ENCODE measurements around the gene ESYT1. TPM values are rescaled to one million over a fixed set of nuclear protein-coding genes. Genes with fewer than 3 reads are reported as not detected.

Gene ESYT1
- total and polyA plus RNA-seq, 2 experiments from 2014 or later: 108 to 216 TPM

- peaks cover 19% of the 10 kb centered on the region for H3K4me1 ChIP-seq (ENCODE audit: insufficient read depth)
- no peak overlapping the region for H3K9ac ChIP-seq
- H3K9me2 ChIP-seq (ENCODE audit: insufficient read depth): no peaks in the 10 kb centered on the region
- DNase-seq: no peak
- no peak for TF ChIP-seq EZH2phosphoT487 (IDR thresholded peaks at IDR 0.05; ENCODE audit: insufficient read depth, low read depth)
- TF ChIP-seq EZH2 (IDR thresholded peaks at IDR 0.05; ENCODE audit: insufficient read depth, poor library complexity, severe bottlenecking): no peak
- H3K4me2 ChIP-seq (ENCODE audit: unreplicated experiment): no peak overlapping the region
- H3K27me3 ChIP-seq (replicated peaks; ENCODE audit: insufficient read depth): no peaks in the 10 kb centered on the region
- peaks cover 14% of the 10 kb centered on the region for H3F3A ChIP-seq (ENCODE audit: insufficient read depth)
- no peak overlapping the region for H3K4me3 ChIP-seq
- H3K36me3 ChIP-seq (ENCODE audit: low read depth): peaks cover 22% of the 10 kb centered on the region
- no peaks in the 10 kb centered on the region for H4K20me1 ChIP-seq (ENCODE audit: insufficient read depth)
- 81 to 86% methylated on average over 4 of the region's 4 CpGs for WGBS, 2 experiments (ENCODE audit: low coverage in 1 of 2, low lambda C conversion rate in 2 of 2, missing lambda C conversion rate in 2 of 2)
- H2AFZ ChIP-seq: no peak overlapping the region
- in situ Hi-C loops (cut with MboI): no loop called here
- no peak overlapping the region for H3K27ac ChIP-seq
- H3K79me2 ChIP-seq (ENCODE audit: insufficient read depth): peaks cover 59% of the 10 kb centered on the region
- H3K9me3 ChIP-seq (ENCODE audit: low read depth): no peaks in the 10 kb centered on the region
Observed at GRCh38 chr12:56130876-56131275, 2.8 kb downstream of the ESYT1 start.

GRCh38 chr12:56134897-56135296 is 6.8 kb downstream of the ESYT1 start:
- Histone ChIP-seq H3K27ac (no peak overlapping the region), H3K4me2 (ENCODE audit: unreplicated experiment) (no peak overlapping the region), H2AFZ (no peak overlapping the region), H4K20me1 (ENCODE audit: insufficient read depth) (no peaks in the 10 kb centered on the region), H3K79me2 (ENCODE audit: insufficient read depth) (peaks cover 30% of the 10 kb centered on the region), H3K9me3 (ENCODE audit: low read depth) (no peaks in the 10 kb centered on the region), H3K4me3 (no peak overlapping the region), H3K4me1 (ENCODE audit: insufficient read depth) (no peaks in the 10 kb centered on the region), H3K27me3 (replicated peaks; ENCODE audit: insufficient read depth) (no peaks in the 10 kb centered on the region), H3K9ac (no peak overlapping the region), H3F3A (ENCODE audit: insufficient read depth) (no peaks in the 10 kb centered on the region), H3K36me3 (ENCODE audit: low read depth) (peaks cover 42% of the 10 kb centered on the region), H3K9me2 (ENCODE audit: insufficient read depth) (no peaks in the 10 kb centered on the region)
- 94 to 95% methylated on average over 6 of the region's 6 CpGs for WGBS, 2 experiments (ENCODE audit: low coverage in 1 of 2, low lambda C conversion rate in 2 of 2, missing lambda C conversion rate in 2 of 2)
- TF ChIP-seq EZH2 (IDR thresholded peaks at IDR 0.05; ENCODE audit: insufficient read depth, poor library complexity, severe bottlenecking) (no peak), EZH2phosphoT487 (IDR thresholded peaks at IDR 0.05; ENCODE audit: insufficient read depth, low read depth) (no peak)
- in situ Hi-C loops (cut with MboI): no loop called here
- DNase-seq: no peak

DNA sequence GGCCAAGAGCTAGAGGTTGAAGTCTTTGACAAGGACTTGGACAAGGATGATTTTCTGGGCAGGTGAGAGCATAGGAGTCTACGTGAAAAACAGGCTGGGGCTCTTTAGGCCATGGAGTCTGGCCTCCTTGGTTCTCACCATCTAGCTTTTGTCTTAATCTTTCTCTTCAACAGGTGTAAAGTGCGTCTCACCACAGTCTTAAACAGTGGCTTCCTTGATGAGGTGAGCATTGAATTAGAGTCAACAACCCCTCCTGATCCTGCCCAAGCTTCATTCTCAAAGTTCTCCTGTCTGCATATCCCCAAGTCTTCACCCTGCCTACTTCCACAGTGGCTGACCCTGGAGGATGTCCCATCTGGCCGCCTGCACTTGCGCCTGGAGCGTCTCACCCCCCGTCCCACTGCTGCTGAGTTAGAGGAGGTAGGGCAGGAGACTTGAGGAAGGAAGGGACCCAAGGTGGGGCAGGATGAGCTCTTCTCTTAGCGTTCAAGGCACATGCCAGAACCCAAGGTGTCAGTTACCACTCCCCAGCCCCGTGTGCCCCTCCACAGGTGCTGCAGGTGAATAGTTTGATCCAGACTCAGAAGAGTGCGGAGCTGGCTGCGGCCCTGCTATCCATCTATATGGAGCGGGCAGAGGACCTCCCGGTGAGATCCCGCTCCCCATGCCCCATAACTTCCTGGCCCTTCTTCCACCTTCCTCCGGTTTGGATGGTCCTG is 9.9 kb downstream of the ESYT1 start:
- no peak overlapping the region for H3K27ac ChIP-seq
- no peaks in the 10 kb centered on the region for H3K27me3 ChIP-seq (replicated peaks; ENCODE audit: insufficient read depth)
- no peak overlapping the region for H3K4me3 ChIP-seq
- no peaks in the 10 kb centered on the region for H3K4me1 ChIP-seq (ENCODE audit: insufficient read depth)
- 0 out of 2 replicates have a peak, but pooled peaks cover 4% of the 10 kb centered on the region for H3K79me2 ChIP-seq (ENCODE audit: insufficient read depth)
- no peak for DNase-seq
- H3F3A ChIP-seq (ENCODE audit: insufficient read depth): peaks cover 9% of the 10 kb centered on the region; the same call in 1 of the 2 replicates
- TF ChIP-seq EZH2 (IDR thresholded peaks at IDR 0.05; ENCODE audit: insufficient read depth, poor library complexity, severe bottlenecking) (no peak), EZH2phosphoT487 (IDR thresholded peaks at IDR 0.05; ENCODE audit: insufficient read depth, low read depth) (no peak)
- H2AFZ ChIP-seq: no peak overlapping the region
- 95 to 96% methylated on average over 14 of the region's 14 CpGs for WGBS, 2 experiments (ENCODE audit: low coverage in 1 of 2, low lambda C conversion rate in 2 of 2, missing lambda C conversion rate in 2 of 2)
- no peaks in the 10 kb centered on the region for H4K20me1 ChIP-seq (ENCODE audit: insufficient read depth)
- no peak overlapping the region for H3K4me2 ChIP-seq (ENCODE audit: unreplicated experiment)
- no peaks in the 10 kb centered on the region for H3K9me2 ChIP-seq (ENCODE audit: insufficient read depth)
- no peak overlapping the region for H3K9ac ChIP-seq
- in situ Hi-C loops (cut with MboI): no loop called here
- H3K9me3 ChIP-seq (ENCODE audit: low read depth): no peaks in the 10 kb centered on the region
- H3K36me3 ChIP-seq (ENCODE audit: low read depth): peaks cover 42% of the 10 kb centered on the region

GRCh38 chr12:56141946-56142784 is 14.1 kb downstream of the ESYT1 start:
- no peak overlapping the region for H2AFZ ChIP-seq
- H3K79me2 ChIP-seq (ENCODE audit: insufficient read depth): no peaks in the 10 kb centered on the region
- 86 to 91% methylated on average over 19 of the region's 19 CpGs for WGBS, 2 experiments (ENCODE audit: low coverage in 1 of 2, low lambda C conversion rate in 2 of 2, missing lambda C conversion rate in 2 of 2)
- no peak for DNase-seq
- H3K4me2 ChIP-seq (ENCODE audit: unreplicated experiment): no peak overlapping the region
- no peaks in the 10 kb centered on the region for H3K27me3 ChIP-seq (replicated peaks; ENCODE audit: insufficient read depth)
- H4K20me1 ChIP-seq (ENCODE audit: insufficient read depth): no peaks in the 10 kb centered on the region
- no peak overlapping the region for H3K9ac ChIP-seq
- no peak overlapping the region for H3K27ac ChIP-seq
- in situ Hi-C loops (cut with MboI): no loop called here
- H3K9me3 ChIP-seq (ENCODE audit: low read depth): no peaks in the 10 kb centered on the region
- H3K9me2 ChIP-seq (ENCODE audit: insufficient read depth): no peaks in the 10 kb centered on the region
- peaks cover 50% of the 10 kb centered on the region; the same call in 1 of the 2 replicates for H3K36me3 ChIP-seq (ENCODE audit: low read depth)
- no peaks in the 10 kb centered on the region for H3K4me1 ChIP-seq (ENCODE audit: insufficient read depth)
- TF ChIP-seq EZH2 (IDR thresholded peaks at IDR 0.05; ENCODE audit: insufficient read depth, poor library complexity, severe bottlenecking): no peak
- TF ChIP-seq EZH2phosphoT487 (IDR thresholded peaks at IDR 0.05; ENCODE audit: insufficient read depth, low read depth): no peak
- H3K4me3 ChIP-seq: no peak overlapping the region
- H3F3A ChIP-seq (ENCODE audit: insufficient read depth): peaks cover 28% of the 10 kb centered on the region; the same call in 1 of the 2 replicates
